ENCODE measurements around the gene OTOP2.

DNA sequence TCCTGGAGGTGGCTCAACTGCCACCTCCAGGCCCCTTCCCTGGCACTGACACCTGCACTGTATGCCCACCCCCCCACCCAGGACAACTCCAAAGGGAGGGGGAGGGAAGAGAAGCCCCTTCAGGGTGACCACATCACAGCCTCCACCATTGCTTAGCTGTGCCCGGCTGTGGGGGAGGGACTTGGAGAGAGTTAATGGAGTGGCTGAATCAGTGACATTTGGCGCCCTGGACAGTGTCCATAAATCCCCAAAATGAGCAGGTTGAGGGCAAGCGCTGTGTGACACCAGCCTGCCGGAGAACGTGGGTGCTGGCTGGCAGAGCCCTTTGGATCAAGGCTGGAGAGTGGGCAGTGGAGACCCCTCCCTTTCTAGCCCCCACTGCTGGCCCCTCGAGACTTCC is 1.9 kb upstream of the OTOP2 start:
- TF ChIP-seq CTCF (IDR thresholded peaks at IDR 0.05; ENCODE audit: low read depth, low read length, poor library complexity, severe bottlenecking) = no peak
- TF ChIP-seq EZH2phosphoT487 (IDR thresholded peaks at IDR 0.05; ENCODE audit: borderline replicate concordance, low read length) = no peak
